Dedifferentiated amniotic fluid mesenchymal stem cell (primary cell): ENCODE results near the gene TESMIN.

ENCODE experiments used
- DNase-seq: peaks from one replicate; pipeline ENCODE4 v3.0.0-alpha.2; 2016; ENCODE audit errors: extremely low spot score

Gene TESMIN

DNA sequence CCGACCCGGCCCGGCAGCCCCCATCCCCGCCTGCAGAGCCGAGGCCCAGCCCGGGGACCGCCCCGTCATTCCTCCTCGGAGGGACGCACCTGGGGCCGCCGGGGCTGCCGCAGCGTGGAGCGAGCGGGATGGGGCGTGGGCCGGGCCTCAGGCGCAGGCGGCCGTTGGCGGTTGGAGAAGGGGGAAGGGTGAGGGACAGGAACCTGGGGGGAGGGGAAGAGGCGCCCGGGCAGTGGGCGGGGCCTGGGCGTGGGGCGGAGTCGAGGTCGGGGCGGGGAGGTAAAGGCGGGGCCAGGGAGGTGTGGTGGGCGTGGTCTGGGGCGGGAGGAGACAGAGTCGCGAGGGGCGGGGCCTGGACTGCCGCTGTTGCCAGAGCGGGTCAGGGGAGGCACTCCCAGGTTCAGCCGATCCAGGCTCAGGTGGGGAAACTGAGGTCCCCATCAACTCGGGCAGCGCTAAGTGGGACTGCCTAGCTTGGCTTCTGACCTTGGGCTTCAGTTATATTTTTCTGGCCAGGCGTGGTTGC, at the start of gene TESMIN:
Gene TESMIN, minus strand, starts transcription at position 190 of the 526 bp plus-strand sequence. CDS start 860 bp downstream, outside the sequence.
- DNase-seq: no peak

- DNase-seq: no peak
Observed at GRCh38 chr11:68798221-68798813, 47.0 kb upstream of the TESMIN start.

- DNase-seq: no peak
Observed at GRCh38 chr11:68796801-68797200, 45.5 kb upstream of the TESMIN start.

DNA sequence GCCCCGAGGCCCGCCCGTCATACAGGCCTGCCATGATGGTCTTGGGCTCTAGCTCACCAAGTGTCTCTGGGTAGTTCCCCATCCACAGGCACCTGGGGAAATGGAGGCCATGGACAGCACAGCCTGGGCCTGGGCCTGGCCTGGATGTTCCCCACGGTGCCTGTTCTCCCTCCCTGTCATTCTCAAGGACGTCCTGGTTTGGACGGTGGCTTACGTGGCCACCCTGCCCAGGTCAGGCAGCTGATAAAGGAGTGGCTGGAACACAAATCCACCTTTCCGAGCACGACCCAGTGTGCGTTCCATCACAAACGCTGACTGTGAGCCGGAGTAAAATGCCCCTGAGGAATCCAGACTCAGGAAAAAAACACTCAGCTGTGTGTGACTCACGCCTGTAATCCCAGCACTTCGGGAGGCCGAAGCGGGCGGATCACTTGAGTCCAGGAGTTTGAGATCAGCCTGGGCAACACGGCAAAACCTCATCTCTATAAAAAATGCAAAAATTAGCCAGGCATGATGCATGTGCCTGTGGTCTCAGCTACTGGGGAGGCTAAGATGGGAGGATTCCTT, 41.2 kb upstream of the TESMIN start:
- no peak for DNase-seq

- no peak for DNase-seq
Observed at GRCh38 chr11:68784653-68785052, 33.3 kb upstream of the TESMIN start.

DNA sequence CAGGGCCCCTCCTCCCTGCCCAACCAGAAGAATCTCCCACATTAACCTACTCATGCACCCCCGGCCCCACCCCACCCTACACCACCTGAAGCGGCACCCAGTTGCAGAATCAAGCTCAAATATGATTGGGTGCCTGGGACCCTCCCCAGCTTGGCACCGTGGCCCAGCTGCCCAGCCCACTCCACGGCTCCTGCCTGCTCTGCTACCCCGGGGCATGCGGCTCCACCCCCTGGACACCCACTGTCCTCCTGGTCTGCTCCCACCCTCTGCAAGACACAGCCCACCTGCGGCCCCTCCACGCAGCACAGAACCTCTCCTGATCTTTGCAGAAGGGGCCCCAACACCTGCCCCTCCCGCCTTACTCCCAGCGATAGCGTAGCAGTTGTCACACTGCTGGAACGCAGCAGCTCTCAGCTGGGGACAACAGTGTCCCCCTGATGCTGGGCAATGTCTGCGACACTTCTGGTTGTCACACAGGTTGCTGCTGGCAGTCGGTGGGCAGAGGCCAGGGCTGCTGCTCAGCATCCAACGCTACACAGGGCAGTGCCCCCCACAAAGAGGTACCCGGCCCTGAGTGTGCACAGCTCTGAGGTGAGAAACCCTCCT, 32.0 kb upstream of the TESMIN start:
- no peak for DNase-seq

DNA sequence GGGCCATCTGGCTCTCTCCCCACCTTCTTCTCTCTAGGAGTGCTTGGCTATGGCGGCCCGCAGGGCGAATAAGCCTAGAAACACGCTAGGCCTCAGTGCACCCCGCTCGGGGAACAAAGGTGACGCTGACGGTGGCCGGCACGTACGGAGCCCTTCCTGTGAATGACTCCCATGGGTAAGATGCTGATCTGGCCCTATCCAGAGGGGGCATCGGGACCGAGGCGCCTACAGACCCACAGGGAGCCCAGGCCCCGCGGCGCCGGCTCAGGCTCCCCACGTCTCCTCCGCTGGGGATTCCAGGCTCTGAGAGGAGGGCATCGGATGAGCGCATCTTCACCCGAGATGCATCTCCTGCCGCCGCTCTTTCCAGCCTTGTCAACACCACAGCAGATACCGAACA, 31.4 kb upstream of the TESMIN start:
- no peak for DNase-seq

- DNase-seq: no peak
Observed at GRCh38 chr11:68780829-68781228, 29.5 kb upstream of the TESMIN start.

DNA sequence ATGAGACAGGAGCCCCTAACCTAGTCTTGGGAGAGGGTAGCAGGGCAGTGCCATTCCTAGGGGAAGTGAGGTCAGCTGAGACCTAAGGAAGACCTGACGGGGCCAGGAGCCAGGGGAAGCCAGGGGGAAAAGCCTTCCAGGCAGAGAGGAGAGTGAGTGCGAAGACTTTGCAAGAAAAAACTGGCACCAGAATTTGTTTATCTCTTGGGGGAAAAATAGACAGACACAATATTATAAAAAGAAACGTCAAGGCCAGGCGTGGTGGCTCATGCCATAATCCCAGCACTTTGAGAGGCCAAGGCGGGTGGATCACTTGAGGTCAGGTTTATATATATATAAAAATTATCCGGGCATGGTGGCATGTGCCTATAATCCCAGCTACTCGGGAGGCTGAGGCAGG, 26.9 kb upstream of the TESMIN start:
- no peak for DNase-seq

- DNase-seq: no peak
Observed at GRCh38 chr11:68776442-68777235, 25.3 kb upstream of the TESMIN start.

DNA sequence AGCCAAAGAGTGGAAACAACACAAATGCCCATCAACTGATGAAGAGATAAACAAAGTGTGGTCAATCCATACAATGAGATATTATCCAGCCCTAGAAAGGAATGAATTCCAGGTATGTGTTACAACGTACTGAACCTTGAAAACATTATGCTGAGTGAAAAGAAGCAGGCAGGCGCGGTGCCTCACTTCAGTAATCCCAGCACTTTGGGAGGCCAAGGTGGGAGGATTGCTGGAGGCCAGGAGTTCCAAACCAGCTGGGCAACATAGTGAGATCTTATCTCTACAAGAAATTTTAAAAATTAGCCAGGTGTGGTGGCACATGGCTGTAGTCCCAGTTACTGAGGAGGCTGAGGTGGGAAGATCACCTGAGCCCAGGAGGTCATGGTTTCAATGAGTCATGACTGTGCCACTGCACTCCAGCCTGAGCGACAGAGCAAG, 24.6 kb upstream of the TESMIN start:
- DNase-seq: no peak

DNA sequence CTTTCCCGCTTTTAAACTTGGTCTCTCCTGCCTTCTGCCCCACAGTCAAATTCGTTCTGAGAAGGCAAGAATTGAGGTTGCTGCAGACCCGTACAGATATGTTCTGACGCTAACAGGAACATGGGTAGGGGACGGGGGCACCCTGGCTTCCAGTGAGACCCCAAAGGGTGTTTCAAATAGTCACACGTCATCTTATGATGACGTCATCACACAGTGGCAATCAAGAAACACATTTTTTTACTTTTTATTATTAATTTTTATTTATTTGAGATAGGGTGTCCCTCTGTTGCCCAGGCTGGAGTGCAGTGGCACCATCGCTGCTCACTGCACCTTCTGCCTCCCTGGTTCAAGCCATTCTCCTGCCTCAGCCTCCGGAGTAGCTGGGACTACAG, 22.9 kb upstream of the TESMIN start:
- no peak for DNase-seq

DNA sequence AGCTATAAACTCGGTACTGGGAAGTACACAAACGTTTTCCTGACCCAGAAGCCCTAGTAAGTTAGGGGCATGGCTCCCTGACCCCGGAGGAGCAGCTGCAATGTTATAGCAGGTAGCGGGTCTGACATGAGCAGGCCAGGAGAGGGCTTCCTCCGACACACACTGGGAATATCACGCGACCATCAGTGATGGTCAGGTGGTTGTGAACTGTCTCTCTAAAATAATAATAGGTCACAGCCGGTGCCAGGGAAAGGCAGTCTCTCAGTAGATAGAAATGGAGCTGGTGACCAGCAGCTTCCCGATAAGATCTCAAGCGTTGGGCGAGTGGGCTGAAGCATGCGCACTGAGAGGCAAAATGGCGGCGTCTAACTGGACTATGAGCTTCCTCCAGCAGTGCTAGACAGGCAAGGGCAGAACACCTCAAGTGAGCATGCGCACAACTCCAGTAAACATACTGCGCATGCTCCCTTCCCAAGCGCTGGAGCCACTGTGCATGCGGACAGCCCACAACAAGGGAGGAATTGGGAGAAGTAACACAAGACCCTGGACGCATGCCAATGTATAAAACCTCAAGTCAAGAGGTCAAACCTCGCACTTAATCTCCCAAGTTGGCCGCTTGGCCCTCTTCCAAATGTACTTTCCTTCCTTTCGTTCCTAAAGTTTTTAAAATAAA, 22.3 kb upstream of the TESMIN start:
- DNase-seq: no peak

DNA sequence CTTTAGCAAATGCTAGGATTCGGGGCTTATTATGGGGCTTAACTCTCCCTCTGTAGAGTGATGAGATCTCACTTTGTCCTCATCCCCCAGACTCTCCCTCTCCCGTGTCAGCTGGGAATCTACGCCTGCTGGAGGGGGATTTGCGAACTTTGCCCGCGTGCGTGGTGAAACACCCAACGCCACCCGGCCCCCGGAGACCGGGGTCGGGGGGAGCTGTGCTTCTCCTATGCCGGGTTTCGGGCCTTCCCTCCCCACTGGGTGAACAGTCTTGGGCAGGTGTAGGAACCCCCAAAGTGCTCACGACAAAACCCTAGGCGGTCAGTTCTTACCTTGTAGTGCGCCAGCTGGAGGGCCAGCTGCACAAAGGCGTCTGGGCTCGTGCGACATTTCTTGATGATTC, 21.6 kb upstream of the TESMIN start:
- DNase-seq: no peak

DNA sequence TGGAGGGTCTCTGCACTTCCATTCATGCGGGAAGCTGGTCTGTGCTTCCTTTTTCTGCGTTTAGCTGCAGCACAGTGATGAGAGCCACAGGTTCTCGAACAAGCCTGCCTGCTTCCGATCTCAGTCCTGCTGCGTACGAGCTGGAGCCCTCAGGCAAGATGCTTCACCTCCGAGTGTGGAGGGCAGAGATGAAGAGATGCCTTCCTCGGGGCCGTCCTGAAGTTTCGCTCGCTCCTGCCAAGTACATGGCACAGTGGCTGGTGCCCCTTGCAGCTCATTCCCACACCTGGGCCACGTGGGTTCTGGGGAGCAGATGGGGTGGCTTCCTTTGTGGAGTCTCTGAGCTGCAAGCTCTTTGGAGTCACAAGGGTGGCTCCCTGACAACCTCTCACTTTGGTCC, 19.5 kb upstream of the TESMIN start:
- no peak for DNase-seq

GRCh38 chr11:68767672-68768071, 16.4 kb upstream of the TESMIN start:
- no peak for DNase-seq

DNA sequence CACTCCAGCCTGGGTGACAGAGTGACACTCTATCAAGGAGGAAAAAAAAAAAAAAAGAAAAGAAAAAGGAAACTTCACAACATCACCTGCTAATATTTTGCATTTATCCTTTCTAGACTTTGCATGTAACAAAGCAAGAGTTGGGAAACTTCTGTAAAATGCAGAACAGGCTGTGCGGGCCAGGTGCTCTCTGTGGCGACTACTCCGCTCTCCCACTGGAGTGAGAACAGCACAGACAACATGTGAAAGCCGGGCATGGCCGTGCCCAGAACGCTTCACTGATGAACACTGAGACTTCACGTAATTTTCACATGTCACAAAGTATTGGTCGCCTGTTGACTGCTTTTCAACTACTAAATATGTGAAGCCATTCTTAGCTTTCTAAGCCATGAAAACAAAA, 15.5 kb upstream of the TESMIN start:
- no peak for DNase-seq

DNA sequence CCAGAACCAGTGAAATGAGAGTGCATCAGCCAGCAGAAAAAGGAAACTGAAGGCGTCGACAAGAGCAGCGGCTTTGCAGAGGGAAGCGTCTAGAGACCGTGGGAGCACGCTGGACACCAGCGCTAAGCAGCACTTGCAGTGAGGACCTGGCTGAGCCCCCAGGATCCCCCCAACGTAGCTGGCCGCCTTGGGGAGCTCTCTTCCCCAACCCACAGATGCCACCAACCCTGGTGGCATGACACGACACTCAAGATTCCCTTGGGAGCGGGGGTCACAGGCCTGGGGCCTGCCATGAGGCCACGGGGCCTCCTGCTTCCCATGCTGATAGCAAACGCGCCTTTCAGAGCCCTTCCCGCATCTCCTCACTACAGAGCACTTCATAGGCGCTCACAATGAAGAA, 13.4 kb upstream of the TESMIN start:
- DNase-seq: no peak

DNA sequence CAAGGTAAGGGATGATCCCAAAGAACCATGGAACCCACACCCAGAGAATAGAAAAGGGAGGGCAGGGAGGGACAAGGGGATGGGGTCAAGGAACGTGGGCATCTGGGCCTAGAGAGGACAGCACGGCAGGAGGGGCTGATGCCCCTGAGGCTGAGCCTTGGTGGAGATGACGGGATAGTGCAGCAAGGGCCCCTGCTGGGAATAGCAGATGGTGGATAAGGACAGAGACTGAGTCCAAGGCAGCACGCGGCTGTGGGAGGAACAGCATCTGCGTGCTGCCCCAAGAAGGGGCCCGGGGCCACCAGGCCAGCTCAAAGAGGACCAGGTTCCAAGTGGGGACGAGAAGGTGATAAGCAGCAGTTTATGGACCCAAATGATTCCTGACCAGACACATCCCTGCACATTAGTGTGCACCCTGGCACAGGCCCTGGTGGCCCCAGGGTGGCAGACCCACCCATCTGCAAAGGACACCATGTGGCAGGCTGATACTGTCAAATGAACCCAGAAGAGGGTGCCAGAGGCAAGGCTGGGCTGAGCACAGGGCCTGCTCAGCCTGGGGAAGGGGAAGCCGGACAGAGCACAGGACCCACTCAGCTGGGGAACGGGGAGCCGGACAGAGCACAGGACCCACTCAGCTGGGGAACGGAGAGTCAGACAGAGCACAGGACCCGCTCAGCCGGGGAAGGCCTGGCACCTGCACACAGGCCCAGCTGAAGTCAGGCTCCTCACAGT, 12.8 kb upstream of the TESMIN start:
- DNase-seq: no peak

- no peak for DNase-seq
Observed at GRCh38 chr11:68763181-68763721, 11.9 kb upstream of the TESMIN start.

- no peak for DNase-seq
Observed at GRCh38 chr11:68762481-68762880, 11.2 kb upstream of the TESMIN start.
